ENCODE data around the gene PTPRG.

DNA sequence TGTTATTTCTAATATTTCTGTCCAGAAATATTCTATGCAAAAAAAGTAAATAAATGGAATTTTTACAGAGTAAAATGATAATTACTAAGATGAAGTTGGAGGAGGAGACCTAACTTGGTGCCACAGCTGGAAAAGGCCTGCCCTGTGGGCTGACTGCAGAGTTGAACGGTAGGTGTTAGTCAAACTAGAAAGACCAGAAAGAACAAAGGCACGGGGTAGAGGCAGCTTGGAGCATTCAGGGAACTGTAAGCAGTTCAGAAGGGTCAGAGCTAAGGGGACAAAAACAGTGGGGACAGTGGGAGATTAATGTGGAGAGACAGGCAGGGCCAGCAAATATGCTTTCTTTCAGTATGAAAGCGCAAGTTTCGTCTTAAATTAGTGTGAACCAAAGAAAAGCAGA lies 39.3 kb upstream of the PTPRG start:
- TF ChIP-seq CTCF (IDR thresholded peaks at IDR 0.05; ENCODE audit: poor library complexity) (no peak), EZH2 (IDR thresholded peaks at IDR 0.05; ENCODE audit: borderline replicate concordance) (no peak), EZH2phosphoT487 (IDR thresholded peaks at IDR 0.05; ENCODE audit: low read depth, severe bottlenecking, unreplicated experiment) (no peak)
